Vagina (tissue), 2 donors: ENCODE results near the gene TBC1D4.

Source experiments
- CTCF ChIP-seq, 3 experiments: fragments of 450-650 bp in 2 of 3; fragments of 200-600 bp in 1 of 3; sonication (generic) in 1 of 3; IDR thresholded peaks; one replicate each; pipeline ENCODE4 v1.5.1; 2017 to 2019; ENCODE audit warnings: antibody characterized with exemption in 3 of 3, mild to moderate bottlenecking in 2 of 3, moderate library complexity in 2 of 3
- POLR2A ChIP-seq, 2 donors: fragments of 450-650 bp; IDR thresholded peaks; one replicate each; pipeline ENCODE4 v1.6.1; 2017; ENCODE audit warnings: antibody characterized with exemption in 2 of 2, mild to moderate bottlenecking in 2 of 2, moderate library complexity in 2 of 2
- POLR2AphosphoS5 ChIP-seq, 2 donors: sonication (generic); formaldehyde crosslinking; IDR thresholded peaks; one replicate each; pipeline ENCODE4 v1.9.0; 2017; ENCODE audit warnings: antibody characterized with exemption in 2 of 2, mild to moderate bottlenecking in 2 of 2, low read depth in 1 of 2; ENCODE audit not compliant: insufficient read depth in 1 of 2

GRCh38 chr13:75251188-75251587 lies 230.8 kb downstream of the TBC1D4 start:
- TF ChIP-seq CTCF (IDR thresholded peaks at IDR 0.05) (no peak), POLR2A (IDR thresholded peaks at IDR 0.05) (no peak), POLR2AphosphoS5 (IDR thresholded peaks at IDR 0.05; ENCODE audit: insufficient read depth in 1 of 2, low read depth in 1 of 2) (no peak)
